ENCODE data around the gene DNAJC21.

The DNAJC21 gene

DNA sequence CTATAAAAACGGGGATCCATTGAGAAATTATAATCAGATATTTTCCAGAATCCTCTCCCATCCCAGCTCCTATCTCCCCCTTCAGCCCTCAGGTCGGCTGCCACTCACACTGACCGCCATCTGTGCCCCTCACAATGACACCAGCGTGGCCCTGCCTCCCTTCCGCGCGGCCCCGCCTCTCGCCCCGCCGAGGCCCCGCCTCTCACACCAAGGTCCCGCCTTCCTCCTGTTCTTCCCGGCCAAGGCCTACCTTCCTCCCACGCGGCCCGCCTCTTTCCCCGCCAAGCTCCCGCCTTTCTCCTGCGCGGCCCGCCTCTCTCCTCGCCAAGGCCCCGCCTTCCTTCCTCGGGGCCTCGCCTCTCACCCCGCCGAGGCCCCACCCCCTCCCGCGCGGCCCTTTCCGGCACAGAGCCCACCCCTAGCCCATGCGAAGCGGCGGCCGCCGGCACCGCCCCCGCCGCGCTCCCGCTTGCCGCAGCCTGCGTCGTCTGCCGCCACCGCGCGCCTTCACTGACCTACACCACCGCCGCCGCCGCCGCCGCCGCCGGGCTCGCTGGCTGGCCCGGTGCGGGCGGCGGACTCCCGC lies at the start of gene DNAJC21:
Gene DNAJC21 (plus strand): TSS at position 426 of the 586 bp plus-strand sequence. CDS start 261 bp downstream, outside the sequence.
- peak; percentile 91 for ATAC-seq (ENCODE audit: low read depth)
- H3K27me3 ChIP-seq (ENCODE audit: insufficient read depth, poor library complexity, severe bottlenecking): no peaks in the 10 kb centered on the region
- peak; percentile 99 for DNase-seq (ENCODE audit: low spot score)
- TF ChIP-seq CTCF (IDR thresholded peaks at IDR 0.05; ENCODE audit: poor library complexity, severe bottlenecking): no peak
- peak within 1 kb of the TSS; percentile 76 for H3K27ac ChIP-seq (ENCODE audit: poor library complexity, severe bottlenecking)
- peak within 1 kb of the TSS; percentile 86 for H3K4me3 ChIP-seq (ENCODE audit: severe bottlenecking)
- H3K36me3 ChIP-seq (ENCODE audit: low read depth): peaks cover 40% of the 10 kb centered on the region
- no peaks in the 10 kb centered on the region for H3K9me3 ChIP-seq (ENCODE audit: severe bottlenecking)
- H3K4me1 ChIP-seq (ENCODE audit: insufficient read depth, poor library complexity, severe bottlenecking): peaks cover 17% of the 10 kb centered on the region

GRCh38 chr5:34881246-34881645 lies 48.1 kb upstream of the DNAJC21 start:
- Histone ChIP-seq H3K27ac (ENCODE audit: poor library complexity, severe bottlenecking) (no peak overlapping the region), H3K4me1 (ENCODE audit: insufficient read depth, poor library complexity, severe bottlenecking) (no peaks in the 10 kb centered on the region), H3K9me3 (ENCODE audit: severe bottlenecking) (peaks cover 7% of the 10 kb centered on the region), H3K36me3 (ENCODE audit: low read depth) (no peaks in the 10 kb centered on the region), H3K4me3 (ENCODE audit: severe bottlenecking) (no peak overlapping the region), H3K27me3 (ENCODE audit: insufficient read depth, poor library complexity, severe bottlenecking) (no peaks in the 10 kb centered on the region)
- no peak for TF ChIP-seq CTCF (IDR thresholded peaks at IDR 0.05; ENCODE audit: poor library complexity, severe bottlenecking)
- no peak for ATAC-seq (ENCODE audit: low read depth)
- DNase-seq (ENCODE audit: low spot score): no peak

- Histone ChIP-seq H3K4me3 (ENCODE audit: severe bottlenecking) (no peak overlapping the region), H3K9me3 (ENCODE audit: severe bottlenecking) (no peaks in the 10 kb centered on the region), H3K36me3 (ENCODE audit: low read depth) (no peaks in the 10 kb centered on the region), H3K4me1 (ENCODE audit: insufficient read depth, poor library complexity, severe bottlenecking) (no peaks in the 10 kb centered on the region), H3K27ac (ENCODE audit: poor library complexity, severe bottlenecking) (no peak overlapping the region), H3K27me3 (ENCODE audit: insufficient read depth, poor library complexity, severe bottlenecking) (no peaks in the 10 kb centered on the region)
- ATAC-seq (ENCODE audit: low read depth) (peak; percentile 31; the same call in 1 of the 3 replicates), DNase-seq (ENCODE audit: low spot score) (no peak)
- no peak for TF ChIP-seq CTCF (IDR thresholded peaks at IDR 0.05; ENCODE audit: poor library complexity, severe bottlenecking)
These were observed 42.8 kb upstream of the DNAJC21 start for GRCh38 chr5:34886392-34887119.

GRCh38 chr5:34889394-34889793 lies 40.0 kb upstream of the DNAJC21 start:
- ATAC-seq (ENCODE audit: low read depth): no peak
- no peaks in the 10 kb centered on the region for H3K36me3 ChIP-seq (ENCODE audit: low read depth)
- DNase-seq (ENCODE audit: low spot score): no peak
- TF ChIP-seq CTCF (IDR thresholded peaks at IDR 0.05; ENCODE audit: poor library complexity, severe bottlenecking): no peak
- H3K4me3 ChIP-seq (ENCODE audit: severe bottlenecking): no peak overlapping the region
- no peaks in the 10 kb centered on the region for H3K9me3 ChIP-seq (ENCODE audit: severe bottlenecking)
- no peak overlapping the region for H3K27ac ChIP-seq (ENCODE audit: poor library complexity, severe bottlenecking)
- no peaks in the 10 kb centered on the region for H3K27me3 ChIP-seq (ENCODE audit: insufficient read depth, poor library complexity, severe bottlenecking)
- no peaks in the 10 kb centered on the region for H3K4me1 ChIP-seq (ENCODE audit: insufficient read depth, poor library complexity, severe bottlenecking)

DNA sequence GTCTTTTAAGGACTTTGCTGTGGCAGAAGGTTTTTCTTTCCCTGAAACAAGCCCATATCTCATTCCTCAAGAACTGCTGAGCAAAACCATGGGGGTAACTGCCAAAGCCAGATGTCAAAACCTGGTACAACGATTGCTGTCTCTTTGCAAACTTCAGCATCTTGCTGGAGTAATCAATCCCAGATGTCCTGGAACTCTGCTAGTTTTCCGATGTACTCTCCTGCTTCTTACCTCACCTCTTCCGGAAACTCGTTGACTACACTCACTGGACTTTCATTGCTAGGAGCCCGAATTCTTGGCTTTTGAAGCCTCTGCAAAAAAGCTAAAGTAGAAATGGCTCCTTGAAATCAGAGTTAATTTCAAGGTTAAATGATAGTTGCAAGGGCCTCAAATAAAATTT lies 37.4 kb upstream of the DNAJC21 start:
- no peak for DNase-seq (ENCODE audit: low spot score)
- no peak overlapping the region for H3K4me3 ChIP-seq (ENCODE audit: severe bottlenecking)
- no peak for ATAC-seq (ENCODE audit: low read depth)
- no peaks in the 10 kb centered on the region for H3K4me1 ChIP-seq (ENCODE audit: insufficient read depth, poor library complexity, severe bottlenecking)
- no peaks in the 10 kb centered on the region for H3K36me3 ChIP-seq (ENCODE audit: low read depth)
- no peak for TF ChIP-seq CTCF (IDR thresholded peaks at IDR 0.05; ENCODE audit: poor library complexity, severe bottlenecking)
- no peak overlapping the region for H3K27ac ChIP-seq (ENCODE audit: poor library complexity, severe bottlenecking)
- H3K27me3 ChIP-seq (ENCODE audit: insufficient read depth, poor library complexity, severe bottlenecking): no peaks in the 10 kb centered on the region
- H3K9me3 ChIP-seq (ENCODE audit: severe bottlenecking): no peaks in the 10 kb centered on the region

Measured in RWPE2 (cell line).